Activated CD4-positive, alpha-beta T cell treated with anti-CD3 and anti-CD28 coated beads for 4 hours (primary cell): ENCODE data around the gene ELOVL6.
A peak's percentile ranks its signal among the peaks of the same experiment; 100 is the strongest.
"Not testable (repeated sequence)": the region's sequence is repeated elsewhere in the genome, so short reads cannot be mapped to it uniquely, and the experiment has no call there.

Experiments used
- DNase-seq, 2 donors: peaks; one replicate each; pipeline ENCODE4 v3.0.0-alpha.2; 2020

The ELOVL6 gene

DNA sequence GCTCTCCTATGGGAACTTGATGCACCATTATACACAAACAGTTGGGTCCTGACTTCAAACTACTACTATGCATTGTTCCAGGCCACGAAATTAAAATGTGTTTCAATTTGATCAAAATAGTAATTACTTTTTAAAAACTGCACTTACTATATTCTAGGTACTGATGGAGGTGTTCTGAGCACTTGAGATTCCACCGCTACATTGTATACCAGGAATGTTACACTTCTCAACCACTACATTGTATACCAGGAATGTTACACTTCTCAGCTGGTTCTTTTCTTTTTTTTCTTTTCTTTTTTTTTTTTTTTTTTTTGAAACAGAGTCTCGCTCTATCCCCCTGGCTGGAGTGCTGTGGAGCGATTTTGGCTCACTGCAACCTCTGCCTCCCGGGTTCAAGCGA, 77.9 kb downstream of the ELOVL6 start:
- DNase-seq: no peak

DNA sequence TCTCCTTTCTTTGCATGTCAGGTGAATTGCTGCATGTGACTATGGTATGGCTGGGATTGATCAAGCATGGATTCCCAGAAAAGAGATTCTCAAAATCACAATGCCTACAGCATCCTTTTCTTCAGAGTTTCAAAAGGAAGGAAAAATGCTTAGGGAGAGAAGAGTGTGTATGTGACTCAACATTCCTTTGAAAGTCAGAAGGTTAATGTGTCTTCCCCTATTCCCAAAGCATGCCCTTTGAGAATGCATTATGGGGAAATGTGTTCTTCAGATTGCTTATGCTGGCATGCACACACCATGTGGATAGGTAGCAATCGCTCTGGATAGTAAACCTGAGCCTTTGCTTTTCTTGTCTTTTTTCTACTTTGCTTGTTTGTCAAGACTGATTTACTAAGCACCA, 78.5 kb downstream of the ELOVL6 start:
- DNase-seq: no peak

DNA sequence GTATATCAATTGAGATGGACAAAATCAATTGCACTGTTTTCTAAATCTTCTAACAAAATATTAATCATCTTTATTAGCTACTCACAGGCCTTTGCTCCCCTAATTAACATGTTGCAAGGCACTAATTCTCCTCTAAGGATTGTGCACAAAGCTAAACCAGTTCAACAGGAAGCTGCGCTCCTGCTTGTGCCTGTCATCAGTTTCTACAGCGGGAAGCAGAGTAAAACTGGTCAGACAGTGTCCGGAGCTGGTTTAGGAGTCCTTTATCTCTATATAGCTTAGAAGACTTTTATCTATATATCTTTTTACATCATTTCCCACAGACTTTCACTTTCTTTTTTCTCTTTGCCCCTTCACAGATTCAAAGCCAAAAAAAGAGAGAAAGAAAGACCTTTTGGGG, 79.1 kb downstream of the ELOVL6 start:
- no peak for DNase-seq

DNA sequence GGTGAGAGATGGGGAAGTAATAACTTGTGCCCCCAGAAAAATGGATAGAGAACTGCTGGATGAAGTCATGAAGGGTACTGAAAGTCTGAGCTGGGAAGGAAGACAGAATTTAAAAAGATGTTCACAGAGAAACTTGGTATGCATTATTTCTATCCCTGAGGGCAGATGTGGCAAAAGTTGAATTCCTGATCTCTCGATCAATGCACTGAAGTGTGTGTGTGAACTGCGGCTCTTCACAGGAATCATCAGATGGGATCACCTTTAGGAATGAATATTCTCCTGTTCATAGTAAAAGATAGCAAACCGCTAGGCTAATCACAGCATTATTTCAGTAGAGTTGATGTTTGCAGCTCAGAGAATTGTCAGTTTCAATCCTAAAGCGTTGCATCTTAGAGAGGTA, 86.4 kb downstream of the ELOVL6 start:
- no peak for DNase-seq

DNA sequence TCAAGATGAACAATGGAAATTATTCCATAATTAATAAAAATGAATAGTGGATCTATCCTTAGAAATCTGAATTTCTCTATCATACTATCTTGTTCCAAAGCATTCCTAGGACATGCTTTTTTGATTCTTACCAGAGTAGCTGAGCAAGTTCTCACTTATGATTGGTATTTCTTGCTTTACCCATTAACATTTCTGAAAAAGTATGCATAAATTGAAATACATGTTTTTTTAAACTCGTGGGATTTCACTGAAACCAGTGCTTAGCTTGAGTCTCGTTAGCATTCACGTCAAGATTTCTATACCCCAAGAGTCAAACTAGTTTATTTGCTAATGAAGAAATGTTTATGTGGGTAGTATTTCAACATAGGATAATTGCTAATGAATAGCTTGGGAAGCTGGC, 89.0 kb downstream of the ELOVL6 start:
- DNase-seq: no peak

DNA sequence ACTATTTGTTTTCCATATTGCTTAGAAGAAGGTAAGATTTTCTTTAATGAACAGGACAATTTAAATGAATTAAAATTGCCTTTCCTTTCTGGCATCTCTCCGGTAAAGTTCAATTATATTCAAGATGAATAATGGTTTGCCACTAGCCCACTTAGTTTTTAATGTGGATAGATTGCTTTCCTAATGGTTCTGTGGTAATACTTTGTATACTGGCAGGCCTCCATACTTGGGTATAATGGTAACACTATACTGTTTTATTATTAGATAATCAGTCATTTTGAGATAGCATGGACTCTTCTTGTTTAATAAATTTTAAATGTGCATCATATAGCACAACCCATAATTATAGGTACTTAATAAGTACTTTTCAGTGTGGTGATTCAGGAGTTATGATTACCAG, 89.5 kb downstream of the ELOVL6 start:
- DNase-seq: no peak

DNA sequence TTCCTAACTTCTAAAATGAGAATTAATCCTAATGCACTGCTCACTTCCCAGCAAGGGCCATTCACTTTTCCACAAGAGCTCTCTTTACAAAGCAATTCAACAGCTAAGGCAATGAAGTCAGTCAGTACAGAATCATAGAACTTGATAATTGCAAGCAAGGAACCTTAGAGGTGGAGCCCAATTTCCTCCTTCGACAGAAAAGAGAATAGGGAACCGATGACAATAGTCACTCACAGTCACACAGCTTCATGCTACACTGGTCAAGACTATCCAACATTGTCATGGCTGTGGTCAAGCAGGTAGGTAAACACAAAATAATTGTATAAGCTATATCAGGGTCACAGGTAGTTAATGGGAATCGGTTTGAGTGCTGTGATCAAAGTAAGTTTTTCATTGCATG, 90.0 kb downstream of the ELOVL6 start:
- DNase-seq: no peak

DNA sequence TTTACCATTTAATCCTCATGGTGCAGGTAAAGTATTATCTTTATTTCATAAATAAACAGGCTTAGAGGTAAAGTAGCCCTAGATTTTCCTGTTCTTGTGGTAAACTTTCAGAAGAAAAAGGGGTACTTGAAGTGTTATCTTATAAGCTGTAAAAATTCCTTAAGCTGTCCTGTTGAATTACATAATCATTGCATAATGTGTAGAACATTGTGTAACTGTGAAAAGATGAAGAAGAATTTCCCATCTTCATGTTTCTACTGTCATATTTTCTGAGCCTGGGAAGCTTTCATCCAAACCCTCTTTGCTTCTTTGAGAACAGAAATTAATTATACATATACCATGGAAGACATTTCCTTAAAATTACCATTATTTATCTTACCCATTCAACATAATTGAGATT, 90.5 kb downstream of the ELOVL6 start:
- DNase-seq: no peak

DNA sequence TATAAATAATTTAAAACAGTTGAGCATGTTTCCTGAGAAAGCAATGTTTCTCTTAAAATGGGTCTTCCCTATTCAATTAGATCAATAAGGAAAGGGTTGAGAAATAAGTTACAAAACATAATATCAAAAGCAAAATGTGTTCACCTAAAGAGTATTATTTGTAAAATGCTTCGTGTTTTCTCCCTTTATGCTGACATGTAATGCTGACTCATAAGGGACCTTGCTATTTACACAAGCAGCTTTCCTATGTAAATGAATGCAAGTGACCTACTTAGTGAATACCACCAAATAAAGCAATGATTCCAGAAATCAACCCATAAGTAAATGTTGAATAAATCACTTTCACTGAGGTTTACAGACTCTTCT, 91.5 kb downstream of the ELOVL6 start:
- no peak for DNase-seq

DNA sequence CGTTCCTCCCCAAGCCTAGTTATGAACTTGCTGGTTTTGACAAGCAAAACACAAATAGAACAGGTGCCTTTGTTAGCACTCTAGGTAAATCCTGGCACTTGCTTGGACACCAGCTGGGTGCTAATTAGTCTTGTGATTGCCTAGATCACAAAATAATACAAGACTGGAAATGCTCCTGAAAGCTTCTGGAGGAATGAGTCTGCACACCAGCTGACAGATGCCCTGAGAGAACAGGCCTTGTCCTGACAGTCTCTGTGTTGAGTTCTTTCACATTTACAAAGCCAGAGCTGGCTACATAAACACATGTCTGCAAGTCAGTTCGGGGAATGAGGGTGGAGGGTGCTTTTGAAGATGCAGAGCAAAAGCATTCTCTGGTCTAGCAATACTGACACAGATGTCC, 93.8 kb downstream of the ELOVL6 start:
- no peak for DNase-seq

DNA sequence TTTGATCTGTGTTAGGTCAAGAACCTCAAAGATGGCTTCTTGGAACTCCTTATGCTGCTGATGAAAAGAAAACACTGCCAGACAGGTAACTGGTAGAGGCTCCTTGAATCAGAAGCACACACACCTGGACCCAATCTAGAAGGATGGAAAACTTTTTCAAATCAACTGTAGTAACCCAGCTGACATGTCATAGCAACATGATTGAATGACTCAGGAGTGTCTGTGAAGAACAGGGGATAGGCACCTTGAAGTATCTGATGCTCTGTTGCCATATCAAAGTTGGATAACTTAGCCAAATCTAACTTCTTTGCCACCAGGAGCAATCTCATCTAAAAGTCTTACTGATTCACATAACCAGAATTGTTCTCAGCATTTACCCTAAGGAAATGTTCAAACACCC, 98.8 kb downstream of the ELOVL6 start:
- no peak for DNase-seq

DNA sequence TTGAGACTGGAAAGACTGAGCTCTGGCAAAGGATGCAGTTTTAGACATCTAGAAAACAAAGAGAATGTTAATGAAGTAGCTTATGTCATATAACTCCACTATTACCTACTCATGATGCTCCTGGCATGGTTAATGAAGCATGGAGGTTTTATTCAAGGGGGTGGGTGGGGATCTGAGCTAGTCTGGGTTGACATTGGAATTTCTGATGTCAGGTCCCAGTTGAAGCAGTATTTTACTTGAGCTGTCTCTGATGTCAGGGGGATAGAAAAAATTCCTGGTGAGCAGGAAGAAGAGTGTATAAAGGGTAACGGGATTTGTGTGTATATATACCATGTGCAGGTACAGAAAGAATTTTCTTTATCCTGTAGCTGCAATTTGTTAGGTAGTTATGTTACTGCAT, 102.0 kb downstream of the ELOVL6 start:
- no peak for DNase-seq

DNA sequence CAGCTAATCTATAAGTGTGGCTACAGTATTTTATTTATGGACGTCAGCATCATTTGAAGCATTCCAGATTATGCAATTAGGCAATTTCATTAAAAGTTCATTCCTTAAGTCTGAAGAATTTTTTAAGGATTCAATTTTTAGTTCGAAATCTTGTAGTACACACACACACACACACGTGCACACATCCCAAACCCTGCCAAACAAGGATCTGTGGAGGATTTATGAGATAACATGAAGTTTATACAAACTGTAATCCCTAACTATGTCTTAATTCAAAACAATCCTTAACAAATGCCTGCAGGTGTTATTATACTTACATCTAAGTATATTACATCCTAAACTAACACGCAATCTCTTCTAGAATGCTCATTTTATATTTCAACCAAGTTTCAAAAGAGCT, 105.8 kb downstream of the ELOVL6 start:
- DNase-seq: no peak

DNA sequence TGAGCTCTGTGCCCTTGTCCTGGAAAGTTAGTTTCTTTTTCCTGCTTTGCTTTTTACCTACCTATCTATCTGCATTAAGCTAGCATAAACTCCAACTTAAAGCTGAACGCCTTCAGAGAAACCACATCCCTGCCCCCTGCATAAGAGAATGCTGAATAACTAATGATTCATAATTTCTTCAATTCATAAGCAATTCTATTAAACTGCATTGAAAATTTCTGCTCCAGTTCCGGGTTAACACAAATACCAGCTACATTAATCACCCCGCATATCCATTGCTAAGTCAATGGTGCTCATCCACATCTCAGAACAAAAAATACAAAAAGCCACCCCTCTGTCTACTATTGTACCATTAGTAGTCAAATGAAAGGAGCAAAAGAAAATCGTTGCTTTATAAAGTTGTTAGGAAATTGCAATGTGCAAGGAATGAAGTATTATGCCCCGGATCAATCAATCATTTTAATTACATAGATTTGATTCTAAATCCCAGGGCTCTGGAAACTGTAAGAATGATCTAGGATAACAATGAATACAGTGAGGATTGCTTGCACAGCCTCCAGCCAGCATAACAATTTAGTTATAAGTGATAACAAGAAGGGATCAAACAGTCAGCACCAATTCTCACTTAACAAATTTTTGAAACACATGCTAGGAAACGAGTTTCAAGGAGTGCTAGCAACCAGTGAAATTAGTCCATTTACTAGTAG, 106.8 kb downstream of the ELOVL6 start:
- no peak for DNase-seq

DNA sequence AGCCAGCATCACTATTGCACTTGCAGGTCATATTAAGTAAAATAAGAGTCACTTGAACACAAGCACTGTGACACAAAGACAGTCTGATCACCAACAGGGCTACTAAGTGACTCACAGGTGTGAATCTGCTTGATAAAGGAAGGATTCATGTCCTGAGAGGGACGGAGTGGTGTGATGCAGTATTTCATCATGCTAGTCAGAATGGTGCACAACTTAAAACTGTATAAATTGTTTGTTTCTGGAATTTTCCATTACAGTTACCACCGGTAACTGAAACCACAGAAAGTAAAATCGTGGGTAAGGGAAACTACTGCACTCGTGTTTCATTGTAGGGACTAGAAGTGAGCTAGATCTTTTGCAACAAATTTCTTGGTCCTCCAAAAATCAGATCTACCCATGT, 109.7 kb downstream of the ELOVL6 start:
- DNase-seq: peak in 1 of 2 donors; percentile 3

DNA sequence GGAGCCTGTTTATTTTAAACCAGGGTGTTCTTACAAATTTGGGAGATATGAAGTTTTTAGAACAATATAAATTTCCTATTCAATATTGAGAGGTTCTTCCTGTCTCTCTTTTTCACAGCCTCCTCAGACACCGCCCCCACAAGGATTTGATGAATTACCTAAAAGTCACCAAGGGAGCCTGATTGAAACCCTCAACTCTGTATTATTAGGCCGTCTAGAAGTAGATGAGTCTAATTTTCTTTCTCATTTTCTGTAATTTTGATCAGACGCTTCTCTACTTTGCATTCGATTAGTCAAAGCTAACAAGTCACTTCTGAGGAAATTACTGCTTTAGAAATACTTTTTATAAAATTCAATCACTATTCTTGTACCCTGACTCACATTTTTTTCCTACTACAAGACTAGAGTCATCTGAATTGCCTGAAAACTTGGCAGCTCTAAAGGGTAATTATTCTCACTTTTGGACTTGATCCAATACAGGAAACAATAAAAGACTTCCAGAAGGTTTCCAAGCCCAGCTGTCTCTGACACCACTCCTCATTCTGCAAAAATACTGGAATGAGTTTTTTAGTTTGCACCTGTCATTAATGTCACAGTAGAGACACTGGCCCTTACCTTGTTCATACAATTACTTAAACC, 111.2 kb downstream of the ELOVL6 start:
- DNase-seq: no peak

DNA sequence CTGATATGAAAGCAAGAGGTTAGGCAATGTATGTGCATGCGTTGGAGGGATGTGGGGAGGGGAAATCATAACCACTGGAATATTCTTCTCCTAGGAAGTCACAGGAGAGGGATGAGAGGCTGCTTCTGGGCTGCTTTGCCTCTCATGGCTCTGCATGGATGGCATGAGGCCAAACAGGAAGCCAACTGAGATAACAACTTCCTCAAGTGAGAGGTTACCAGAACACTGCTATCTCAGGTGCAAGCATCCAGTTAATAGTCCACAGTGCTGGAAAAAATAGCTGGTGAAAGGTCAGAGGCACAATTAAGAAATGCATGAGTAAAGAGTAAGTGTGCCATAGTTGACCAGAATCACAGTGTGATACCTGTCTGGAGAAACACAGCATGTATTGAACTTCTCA, 113.3 kb downstream of the ELOVL6 start:
- peak; percentile 4 to 11 for DNase-seq

DNA sequence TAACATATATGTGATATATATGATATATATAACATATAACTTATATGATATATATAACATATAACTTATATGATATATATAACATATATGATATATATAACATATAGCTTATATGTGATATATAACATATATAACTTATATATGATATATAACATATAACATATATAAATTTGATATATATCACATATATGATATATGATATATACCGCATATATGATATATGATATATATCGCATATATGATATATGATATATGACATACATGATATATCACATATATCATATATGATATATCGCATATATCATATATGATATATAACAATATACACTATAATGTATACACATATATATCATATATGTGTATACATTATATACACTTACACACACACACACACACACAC, 114.3 kb downstream of the ELOVL6 start:
- no peak for DNase-seq

DNA sequence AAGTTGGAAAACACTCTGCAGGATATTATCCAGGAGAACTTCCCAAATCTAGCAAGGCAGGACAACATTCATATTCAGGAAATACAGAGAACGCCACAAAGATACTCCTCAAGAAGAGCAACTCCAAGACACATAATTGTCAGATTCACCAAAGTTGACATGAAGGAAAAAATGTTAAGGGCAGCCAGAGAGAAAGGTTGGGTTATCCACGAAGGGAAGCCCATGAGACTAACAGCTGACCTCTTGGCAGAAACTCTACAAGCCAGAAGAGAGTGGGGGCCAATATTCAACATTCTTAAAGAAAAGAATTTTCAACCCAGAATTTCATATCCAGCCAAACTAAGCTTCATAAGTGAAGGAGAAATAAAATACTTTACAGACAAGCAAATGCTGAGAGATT, 120.3 kb downstream of the ELOVL6 start:
- DNase-seq: not testable (repeated sequence)

DNA sequence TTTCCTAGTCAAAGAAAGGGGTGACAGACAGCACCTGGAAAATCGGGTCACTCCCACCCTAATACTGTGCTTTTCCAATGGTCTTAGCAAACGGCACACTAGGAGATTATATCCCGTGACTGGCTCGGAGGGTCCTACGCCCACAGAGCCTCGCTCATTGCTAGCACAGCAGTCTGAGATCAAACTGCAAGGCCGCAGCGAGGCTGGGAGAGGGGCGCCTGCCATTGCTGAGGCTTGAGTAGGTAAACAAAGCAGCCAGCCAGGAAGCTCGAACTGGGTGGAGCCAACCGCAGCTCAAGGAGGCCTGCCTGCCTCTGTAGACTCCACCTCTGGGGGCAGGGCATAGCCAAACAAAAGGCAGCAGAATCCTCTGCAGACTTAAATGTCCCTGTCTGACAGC, 121.6 kb downstream of the ELOVL6 start:
- not testable (repeated sequence) for DNase-seq

DNA sequence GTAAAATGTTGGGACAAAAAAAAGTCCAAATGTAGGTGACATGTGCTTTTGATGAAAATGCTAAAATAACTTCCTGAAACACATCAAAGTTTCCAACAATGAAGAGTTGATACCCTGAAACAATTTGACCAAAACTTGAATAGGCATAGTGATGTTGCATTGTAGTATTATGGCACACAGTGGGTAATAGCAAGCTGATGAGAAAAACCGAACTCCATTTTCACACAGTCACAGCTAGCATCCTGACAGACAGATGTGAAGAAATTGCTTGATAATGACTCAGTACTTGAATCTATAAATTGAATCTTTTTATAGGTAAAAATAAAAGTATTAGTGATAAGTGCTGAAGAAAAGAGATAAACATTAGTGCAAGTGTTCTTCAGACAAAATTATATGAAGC, 122.5 kb downstream of the ELOVL6 start:
- DNase-seq: no peak

DNA sequence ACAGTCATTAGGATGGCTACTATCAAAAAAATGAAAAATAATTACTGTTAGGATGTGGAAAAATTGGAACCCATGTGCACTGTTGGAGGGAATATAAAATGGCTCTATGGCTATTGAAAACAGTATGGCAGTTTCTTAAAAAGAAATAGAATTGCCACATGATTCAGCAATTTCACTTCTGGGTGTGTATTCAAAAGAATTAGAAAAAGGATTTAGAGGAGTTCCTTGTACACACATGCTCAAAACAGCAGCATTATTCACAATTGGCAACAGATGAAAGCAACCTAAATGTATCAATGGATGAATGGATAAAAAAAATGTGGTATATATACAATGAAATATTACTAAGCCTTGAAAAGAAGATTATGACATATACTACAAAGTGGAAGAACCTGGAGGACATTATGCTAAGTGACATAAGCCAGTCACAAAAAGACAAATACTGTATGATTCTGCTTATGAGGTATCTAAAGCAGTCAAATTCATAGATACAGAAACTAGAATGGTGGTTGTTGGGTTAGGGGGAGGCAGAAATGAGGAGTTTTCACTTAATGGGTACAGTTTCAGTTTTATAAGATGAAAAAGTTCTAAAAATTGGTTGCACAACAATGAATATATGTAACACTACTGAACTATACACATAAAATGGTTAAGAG, 123.2 kb downstream of the ELOVL6 start:
- no peak for DNase-seq

DNA sequence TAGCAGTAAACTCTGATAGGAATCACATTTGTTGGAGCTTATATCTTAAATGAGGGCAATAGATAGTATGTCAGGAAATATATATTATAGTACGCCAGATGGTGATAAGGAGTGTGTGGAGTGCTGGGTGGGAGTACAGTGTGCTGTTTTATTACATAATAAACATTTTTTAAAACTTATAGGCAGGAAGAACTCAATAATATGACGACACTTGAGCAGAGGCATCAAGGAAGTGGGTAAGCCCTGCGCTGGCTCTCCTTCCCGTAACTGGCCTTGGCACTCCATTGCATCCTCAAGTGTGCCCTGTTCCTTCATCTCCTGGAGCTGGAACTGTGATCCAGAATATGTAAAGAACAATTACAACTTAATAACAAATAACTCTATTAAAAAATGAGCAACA, 123.8 kb downstream of the ELOVL6 start:
- DNase-seq: no peak

DNA sequence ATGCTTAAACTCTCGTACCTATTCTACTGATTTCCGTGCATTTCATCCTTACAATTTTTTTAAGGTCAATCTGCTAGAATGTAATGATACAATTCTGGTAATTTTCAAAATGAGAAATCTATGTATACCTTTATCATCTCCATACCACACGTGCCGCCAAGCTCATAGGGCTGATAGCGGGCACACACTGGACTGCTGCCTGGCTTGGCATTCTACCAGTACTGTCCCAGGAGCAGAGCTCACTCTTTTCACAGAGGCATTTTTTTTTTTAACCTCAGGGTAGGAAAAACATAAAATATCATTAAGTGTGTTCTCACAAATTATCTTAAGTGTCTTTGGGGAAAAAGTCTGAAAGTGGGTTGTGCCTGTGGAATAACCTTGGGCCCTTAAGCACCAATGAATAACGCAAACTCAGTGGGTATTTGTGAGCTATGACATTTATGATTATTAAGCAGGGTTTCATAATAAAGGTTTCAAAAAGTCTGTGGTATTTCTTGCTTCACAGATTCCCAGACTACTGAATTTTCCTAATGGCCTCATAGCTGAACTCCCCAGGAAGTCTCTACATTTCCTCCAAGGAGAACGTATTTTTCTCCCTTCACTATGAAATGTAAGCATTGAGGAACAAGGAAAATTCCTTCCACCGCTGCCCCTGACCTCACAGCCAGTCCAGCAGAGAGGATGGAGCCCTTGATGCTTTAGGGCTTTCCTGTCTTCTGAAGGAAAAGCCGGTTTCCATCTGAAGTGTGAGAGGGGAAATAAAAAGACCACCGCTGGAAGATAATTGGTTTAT, 125.2 kb downstream of the ELOVL6 start:
- no peak for DNase-seq
